Thyroid gland (tissue), 4 donors: ENCODE measurements around the gene PTCHD1. TPM values are rescaled to one million over a fixed set of nuclear protein-coding genes. Genes with fewer than 3 reads are reported as not detected.

Experiments used
- DNase-seq, 2 donors: peaks; one replicate each; pipeline ENCODE4 v3.0.0-alpha.2; 2019
- H3K27ac ChIP-seq, 3 donors: fragments of 200-600 bp; sonication (generic); 1 replicate in 2 of 3; 2 replicates in 1 of 3; pipeline ENCODE4 v1.5.1; 2016 to 2019; ENCODE audit warnings: mild to moderate bottlenecking in 1 of 3, moderate library complexity in 1 of 3
- H3K27me3 ChIP-seq: fragments of 200-600 bp; sonication (generic); one replicate; pipeline ENCODE4 v1.5.1; 2019
- H3K36me3 ChIP-seq, 2 donors: fragments of 200-600 bp; sonication (generic); one replicate each; pipeline ENCODE4 v1.5.1; 2016 to 2019
- H3K4me1 ChIP-seq, 2 donors: fragments of 200-600 bp; sonication (generic); one replicate each; pipeline ENCODE4 v1.5.1; 2017 to 2019
- H3K4me3 ChIP-seq, 3 donors: fragments of 200-600 bp; sonication (generic); replicated peaks in 1 of 3; 1 replicate in 2 of 3; 2 replicates in 1 of 3; pipeline ENCODE4 v1.5.1; 2016; ENCODE audit warnings: mild to moderate bottlenecking in 1 of 3
- H3K9me3 ChIP-seq: fragments of 200-600 bp; sonication (generic); one replicate; pipeline ENCODE4 v1.5.1; 2017
- CTCF ChIP-seq, 6 experiments: fragments of 200-600 bp in 3 of 6; fragments of 450-650 bp in 3 of 6; sonication (generic) in 3 of 6; IDR thresholded peaks; one replicate each; pipeline ENCODE4 v1.5.1; 2016 to 2019; ENCODE audit warnings: antibody characterized with exemption in 6 of 6, mild to moderate bottlenecking in 2 of 6, inconsistent platforms in 1 of 6, moderate library complexity in 1 of 6
- POLR2A ChIP-seq, 2 donors: fragments of 450-650 bp; IDR thresholded peaks; one replicate each; pipeline ENCODE4 v1.6.1; 2017; ENCODE audit warnings: antibody characterized with exemption in 2 of 2, mild to moderate bottlenecking in 2 of 2, moderate library complexity in 1 of 2
- whole genome bisulfite sequencing, 2 donors: methylation state at CpG; one replicate each; pipeline ENCODE4 v1.1.5; 2017; 5-methylcytosine and 5-hydroxymethylcytosine counted together
- intact Hi-C: fragments of 100-400 bp; cut with DNase I; formaldehyde crosslinking; loops from one replicate; pipeline ENCODE4 v1.15.1; 2023
- total RNA-seq, 4 donors: library from RNA; depleted of rRNA; stranded (reverse); fragments of >200 nt; gene quantifications; one replicate each; pipeline ENCODE4 v1.2.3, GENCODE V29; 2016

Gene PTCHD1
- total RNA-seq, 4 donors from 2014 or later: under 0.01 to 1.3 (median 0.59) TPM

- DNase-seq: no peak
- no peaks in the 10 kb centered on the region for H3K27me3 ChIP-seq
- H3K36me3 ChIP-seq: no peaks in the 10 kb centered on the region
- H3K9me3 ChIP-seq: no peaks in the 10 kb centered on the region
- no peak for TF ChIP-seq POLR2A (IDR thresholded peaks at IDR 0.05)
- TF ChIP-seq CTCF (IDR thresholded peaks at IDR 0.05): no peak
- 38 to 70% methylated on average over 2 to 5 of the region's 5 CpGs for WGBS, 2 donors
- no peaks in the 10 kb centered on the region for H3K4me1 ChIP-seq
- intact Hi-C loops: no loop called here
- H3K27ac ChIP-seq: no peak overlapping the region
- no peak overlapping the region for H3K4me3 ChIP-seq
Observed at GRCh38 chrX:23344238-23344903, 9.7 kb downstream of the PTCHD1 start.

DNA sequence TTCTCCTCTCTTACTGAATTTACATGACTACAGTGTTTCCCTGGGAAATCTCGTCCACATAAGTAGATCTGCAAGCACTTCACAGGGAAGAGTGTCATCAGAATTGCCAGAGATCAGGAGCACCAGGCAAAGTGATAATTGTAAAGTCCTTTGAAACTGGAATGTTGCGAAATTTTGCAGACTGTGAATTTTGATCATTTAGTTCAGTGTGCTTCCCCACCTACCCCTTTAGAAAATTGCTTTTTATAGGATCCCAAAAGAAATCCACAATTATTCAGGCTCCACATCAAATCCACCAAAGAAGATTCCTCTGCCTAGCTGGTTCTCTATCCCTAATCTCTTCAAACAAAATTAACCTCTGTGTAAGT lies 10.2 kb downstream of the PTCHD1 start:
- Histone ChIP-seq H3K4me3 (no peak overlapping the region), H3K4me1 (no peaks in the 10 kb centered on the region), H3K27me3 (no peaks in the 10 kb centered on the region), H3K9me3 (no peaks in the 10 kb centered on the region), H3K27ac (no peak overlapping the region), H3K36me3 (no peaks in the 10 kb centered on the region)
- 53 to 88% methylated on average over 1 to 2 of the region's 2 CpGs for WGBS, 2 donors
- intact Hi-C loops: no loop called here
- TF ChIP-seq POLR2A (IDR thresholded peaks at IDR 0.05) (no peak), CTCF (IDR thresholded peaks at IDR 0.05) (no peak)
- DNase-seq: no peak

GRCh38 chrX:23356189-23356588 lies 21.5 kb downstream of the PTCHD1 start:
- no peak overlapping the region for H3K4me3 ChIP-seq
- no peaks in the 10 kb centered on the region for H3K27me3 ChIP-seq
- no peaks in the 10 kb centered on the region for H3K4me1 ChIP-seq
- H3K27ac ChIP-seq: no peak overlapping the region
- no peak for TF ChIP-seq POLR2A (IDR thresholded peaks at IDR 0.05)
- no peak for TF ChIP-seq CTCF (IDR thresholded peaks at IDR 0.05)
- DNase-seq: no peak
- no peaks in the 10 kb centered on the region for H3K36me3 ChIP-seq
- 83 to 94% methylated on average over 5 of the region's 6 CpGs for WGBS, 2 donors
- intact Hi-C loops: no loop called here
- H3K9me3 ChIP-seq: no peaks in the 10 kb centered on the region

GRCh38 chrX:23364416-23364815 lies 29.8 kb downstream of the PTCHD1 start:
- DNase-seq: no peak
- WGBS, 2 donors: 90 to 92% methylated on average over 1 to 2 of the region's 3 CpGs
- Histone ChIP-seq H3K4me3 (no peak overlapping the region), H3K27me3 (no peaks in the 10 kb centered on the region), H3K4me1 (no peaks in the 10 kb centered on the region), H3K36me3 (no peaks in the 10 kb centered on the region), H3K27ac (no peak overlapping the region), H3K9me3 (no peaks in the 10 kb centered on the region)
- TF ChIP-seq CTCF (IDR thresholded peaks at IDR 0.05) (no peak), POLR2A (IDR thresholded peaks at IDR 0.05) (no peak)
- intact Hi-C loops: no loop called here

DNA sequence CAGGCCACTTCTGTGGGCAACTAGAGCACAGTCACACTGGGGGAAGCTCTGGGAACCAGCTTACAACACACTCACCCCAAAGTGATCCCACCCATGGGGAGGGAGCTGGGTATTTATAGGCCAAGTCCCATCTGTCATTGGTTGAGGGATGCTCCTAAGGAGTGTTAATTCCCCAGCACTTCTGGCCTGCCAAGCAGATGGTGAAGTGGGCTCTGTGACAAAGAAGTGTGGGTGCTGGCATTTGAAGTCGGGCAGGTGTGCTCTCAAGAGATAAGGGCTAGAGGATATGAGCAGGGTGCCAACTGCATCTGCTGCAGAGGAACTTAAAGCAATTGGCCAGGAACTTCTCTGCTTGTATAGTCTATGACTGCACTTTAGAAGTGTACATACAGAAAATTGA lies 30.9 kb downstream of the PTCHD1 start:
- H3K4me3 ChIP-seq: no peak overlapping the region
- no peaks in the 10 kb centered on the region for H3K36me3 ChIP-seq
- H3K27ac ChIP-seq: no peak overlapping the region
- no peak for DNase-seq
- no peaks in the 10 kb centered on the region for H3K27me3 ChIP-seq
- TF ChIP-seq CTCF (IDR thresholded peaks at IDR 0.05) (no peak), POLR2A (IDR thresholded peaks at IDR 0.05) (no peak)
- H3K4me1 ChIP-seq: no peaks in the 10 kb centered on the region
- intact Hi-C loops: no loop called here
- WGBS, 2 donors: 67 to 78% methylated on average over 1 of the region's 1 CpG
- no peaks in the 10 kb centered on the region for H3K9me3 ChIP-seq
